OCI-LY7 (cell line): ENCODE measurements around the gene RIN1.

Experiments
- EZH2phosphoT487 ChIP-seq: fragments of 200-600 bp; sonication (generic); IDR thresholded peaks from 2 replicates; pipeline ENCODE4 v1.6.1; 2018; ENCODE audit warnings: low read depth, borderline replicate concordance, mild to moderate bottlenecking, mixed run types, antibody characterized with exemption, low read length, moderate library complexity, mixed read lengths
- TF ChIP-seq, protein P1 (sequence below): fragments of 200-600 bp; sonication (generic); conservative IDR thresholded peaks from 2 replicates; pipeline ENCODE4 v1.5.1; 2014; ENCODE audit warnings: mild to moderate bottlenecking, antibody characterized with exemption, low read length, moderate library complexity, mixed read lengths

DNA sequence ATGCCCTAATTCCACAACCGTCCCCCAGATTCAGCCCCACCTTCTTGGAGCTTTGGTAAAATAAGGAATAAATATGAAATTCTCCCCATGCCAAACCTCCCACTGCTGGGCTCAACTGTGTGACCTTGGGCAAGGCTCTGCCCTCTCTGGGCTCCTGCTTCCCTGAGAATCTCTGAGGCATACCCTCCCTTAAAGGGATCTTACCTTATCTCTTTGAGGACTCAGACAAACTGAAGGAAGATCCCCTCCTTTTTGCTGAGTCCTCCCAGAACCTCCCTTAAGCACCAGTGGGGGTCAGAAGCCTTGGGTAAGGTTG is 22.1 kb downstream of the RIN1 start:
- TF ChIP-seq, protein P1, sequence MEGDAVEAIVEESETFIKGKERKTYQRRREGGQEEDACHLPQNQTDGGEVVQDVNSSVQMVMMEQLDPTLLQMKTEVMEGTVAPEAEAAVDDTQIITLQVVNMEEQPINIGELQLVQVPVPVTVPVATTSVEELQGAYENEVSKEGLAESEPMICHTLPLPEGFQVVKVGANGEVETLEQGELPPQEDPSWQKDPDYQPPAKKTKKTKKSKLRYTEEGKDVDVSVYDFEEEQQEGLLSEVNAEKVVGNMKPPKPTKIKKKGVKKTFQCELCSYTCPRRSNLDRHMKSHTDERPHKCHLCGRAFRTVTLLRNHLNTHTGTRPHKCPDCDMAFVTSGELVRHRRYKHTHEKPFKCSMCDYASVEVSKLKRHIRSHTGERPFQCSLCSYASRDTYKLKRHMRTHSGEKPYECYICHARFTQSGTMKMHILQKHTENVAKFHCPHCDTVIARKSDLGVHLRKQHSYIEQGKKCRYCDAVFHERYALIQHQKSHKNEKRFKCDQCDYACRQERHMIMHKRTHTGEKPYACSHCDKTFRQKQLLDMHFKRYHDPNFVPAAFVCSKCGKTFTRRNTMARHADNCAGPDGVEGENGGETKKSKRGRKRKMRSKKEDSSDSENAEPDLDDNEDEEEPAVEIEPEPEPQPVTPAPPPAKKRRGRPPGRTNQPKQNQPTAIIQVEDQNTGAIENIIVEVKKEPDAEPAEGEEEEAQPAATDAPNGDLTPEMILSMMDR, result no peak
- no peak for TF ChIP-seq EZH2phosphoT487
